ENCODE data around the gene RTEL1.

The RTEL1 gene

DNA sequence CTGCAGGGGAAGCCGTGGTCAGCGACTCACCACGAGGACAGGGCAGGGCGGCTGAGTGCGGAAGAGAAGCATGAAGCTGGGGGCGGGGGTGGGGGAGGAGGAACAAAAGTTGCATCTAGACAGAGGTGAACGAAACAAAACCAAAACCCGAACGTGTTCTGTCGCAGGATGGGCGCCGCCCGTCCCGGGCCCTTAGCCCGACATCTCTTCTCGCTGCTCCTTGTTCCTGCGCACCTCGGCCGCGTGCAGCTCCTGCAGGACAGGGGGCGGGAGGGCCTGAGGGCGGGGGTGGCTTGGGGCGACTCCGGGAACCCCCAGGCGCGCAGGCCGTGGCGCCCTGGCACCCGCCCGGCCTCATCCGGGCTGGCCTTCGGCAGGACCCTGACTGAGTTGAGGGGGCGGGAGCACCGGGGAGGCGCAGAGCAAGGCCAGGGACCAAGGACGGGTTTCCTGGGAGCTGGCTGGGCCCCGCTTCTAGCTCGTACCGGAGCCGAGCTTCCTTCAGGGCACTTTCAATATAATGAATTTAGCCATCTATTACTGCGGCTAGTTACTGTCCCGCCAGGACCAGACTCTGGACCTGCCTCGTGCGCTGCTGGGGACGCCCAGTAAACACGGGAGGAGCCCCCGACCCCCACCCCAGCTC is 16.8 kb upstream of the RTEL1 start:
- H3K27ac ChIP-seq = peak overlapping the region; percentile 50
- TF ChIP-seq, protein P1, sequence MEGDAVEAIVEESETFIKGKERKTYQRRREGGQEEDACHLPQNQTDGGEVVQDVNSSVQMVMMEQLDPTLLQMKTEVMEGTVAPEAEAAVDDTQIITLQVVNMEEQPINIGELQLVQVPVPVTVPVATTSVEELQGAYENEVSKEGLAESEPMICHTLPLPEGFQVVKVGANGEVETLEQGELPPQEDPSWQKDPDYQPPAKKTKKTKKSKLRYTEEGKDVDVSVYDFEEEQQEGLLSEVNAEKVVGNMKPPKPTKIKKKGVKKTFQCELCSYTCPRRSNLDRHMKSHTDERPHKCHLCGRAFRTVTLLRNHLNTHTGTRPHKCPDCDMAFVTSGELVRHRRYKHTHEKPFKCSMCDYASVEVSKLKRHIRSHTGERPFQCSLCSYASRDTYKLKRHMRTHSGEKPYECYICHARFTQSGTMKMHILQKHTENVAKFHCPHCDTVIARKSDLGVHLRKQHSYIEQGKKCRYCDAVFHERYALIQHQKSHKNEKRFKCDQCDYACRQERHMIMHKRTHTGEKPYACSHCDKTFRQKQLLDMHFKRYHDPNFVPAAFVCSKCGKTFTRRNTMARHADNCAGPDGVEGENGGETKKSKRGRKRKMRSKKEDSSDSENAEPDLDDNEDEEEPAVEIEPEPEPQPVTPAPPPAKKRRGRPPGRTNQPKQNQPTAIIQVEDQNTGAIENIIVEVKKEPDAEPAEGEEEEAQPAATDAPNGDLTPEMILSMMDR (conservative IDR thresholded peaks at IDR 0.05) = no peak

DNA sequence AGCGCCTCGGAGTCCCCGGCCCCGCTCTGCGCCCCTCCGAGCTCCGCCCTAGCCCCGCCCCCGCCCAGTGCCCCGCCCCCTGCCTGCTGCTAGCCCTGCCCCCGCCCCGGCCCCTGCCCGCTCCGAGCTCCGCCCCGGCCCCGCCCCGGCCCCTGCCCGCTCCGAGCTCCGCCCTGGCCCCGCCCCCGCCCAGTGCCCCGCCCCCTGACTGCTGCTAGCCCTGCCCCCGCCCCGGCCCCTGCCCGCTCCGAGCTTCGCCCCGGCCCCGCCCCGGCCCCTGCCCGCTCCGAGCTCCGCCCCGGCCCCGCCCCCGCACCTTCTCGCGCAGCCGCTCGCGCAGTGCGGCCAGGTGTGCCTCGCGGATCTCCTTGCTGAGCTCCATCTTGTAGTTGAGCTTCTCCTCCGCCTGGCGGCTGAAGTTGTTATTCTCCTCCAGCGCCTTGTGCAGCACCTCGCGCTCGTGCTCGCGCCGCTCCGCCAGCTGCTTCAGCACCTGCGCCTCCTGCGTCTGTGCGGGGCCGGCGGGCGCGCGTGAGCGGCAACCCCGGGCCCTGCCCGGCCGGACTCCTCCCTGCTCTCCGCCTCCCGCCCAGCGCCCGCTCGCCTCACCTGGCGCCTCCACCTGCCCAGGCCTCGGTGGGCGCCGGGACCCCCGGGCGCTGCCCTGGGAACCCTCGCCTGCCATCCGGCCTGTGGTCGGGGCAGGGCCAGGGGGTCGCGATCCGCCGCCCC is 16.2 kb upstream of the RTEL1 start:
- TF ChIP-seq, protein P1 (conservative IDR thresholded peaks at IDR 0.05) = peak; percentile 58
- H3K27ac ChIP-seq = peak overlapping the region; percentile 97

DNA sequence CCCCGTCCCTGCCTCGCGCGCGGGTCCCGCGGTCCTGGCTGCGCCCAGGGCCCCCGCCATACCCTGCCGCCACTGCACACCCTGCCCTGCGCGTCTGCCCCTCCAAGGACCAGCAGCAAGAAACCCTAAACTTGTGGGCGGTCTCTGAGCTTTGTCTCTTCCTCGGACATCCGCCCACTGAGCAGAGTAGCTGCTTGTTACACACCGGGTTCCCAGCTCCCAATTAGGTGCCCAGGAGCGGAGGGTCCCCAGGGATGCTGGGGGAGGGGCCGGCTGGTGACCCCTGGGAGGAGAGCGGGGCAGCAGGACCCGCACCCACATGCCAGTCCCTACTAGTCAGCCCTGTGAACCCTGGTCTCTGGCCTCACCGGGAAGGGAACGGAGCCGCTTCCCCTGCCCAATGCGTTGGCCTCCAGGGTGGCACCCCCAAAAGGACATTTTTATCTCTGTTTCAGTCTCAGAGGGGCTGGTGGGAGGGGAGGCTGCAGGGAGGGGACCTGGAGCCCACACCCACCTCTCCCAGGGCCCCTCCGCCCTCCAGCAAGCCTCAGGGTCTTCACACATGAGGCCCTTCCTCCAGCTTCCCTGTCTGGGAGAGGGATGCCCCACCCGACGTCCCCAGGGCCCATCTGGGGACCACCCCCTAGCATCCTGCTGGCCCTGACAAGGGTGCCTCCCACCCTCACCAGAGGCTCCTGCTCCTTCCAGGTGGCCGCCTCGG is 15.4 kb upstream of the RTEL1 start:
- TF ChIP-seq, protein P1 (conservative IDR thresholded peaks at IDR 0.05) = no peak
- peak overlapping the region; percentile 97 for H3K27ac ChIP-seq

DNA sequence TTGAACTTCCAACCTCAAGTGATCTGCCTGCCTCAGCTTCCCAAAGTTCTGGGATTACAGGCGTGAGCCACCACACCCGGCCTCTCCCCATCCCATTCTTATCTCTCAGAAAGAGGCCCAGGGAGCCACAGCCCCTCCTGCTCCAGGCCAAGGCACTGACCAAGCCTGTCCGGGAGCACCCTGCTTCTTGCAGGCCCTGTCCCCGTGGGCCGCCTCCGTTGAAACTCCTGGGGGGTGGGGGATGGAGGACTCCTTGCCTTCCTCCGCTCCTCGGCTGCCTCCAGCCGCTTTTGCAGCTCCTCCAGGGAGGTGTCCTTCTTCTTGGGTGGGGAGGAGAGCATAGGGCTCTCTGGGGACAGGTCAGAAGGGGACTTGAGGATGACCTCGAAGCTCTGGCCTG is 14.6 kb upstream of the RTEL1 start:
- TF ChIP-seq, protein P1 (conservative IDR thresholded peaks at IDR 0.05) = no peak
- H3K27ac ChIP-seq = peak overlapping the region; percentile 97

DNA sequence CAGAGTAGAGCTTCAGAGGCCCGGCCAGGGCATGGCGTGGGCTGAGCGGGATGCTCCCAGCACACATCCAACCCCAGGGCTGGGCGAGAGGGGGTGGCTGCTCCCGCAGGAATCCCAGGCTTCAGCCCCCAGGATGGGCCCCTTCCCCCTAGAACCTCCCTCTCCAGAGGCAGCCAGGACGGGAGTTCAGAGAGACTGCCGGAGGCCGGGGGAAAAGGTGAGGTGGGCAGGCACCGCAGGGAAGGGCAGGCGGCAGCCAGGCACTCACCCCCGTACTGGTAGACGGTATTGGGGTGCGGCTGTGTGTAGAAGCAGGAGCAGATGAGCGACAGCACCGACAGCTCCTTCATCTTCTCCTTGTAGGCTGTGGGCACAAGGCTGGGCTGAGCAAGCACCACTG is 14.2 kb upstream of the RTEL1 start:
- H3K27ac ChIP-seq = peak overlapping the region; percentile 97
- TF ChIP-seq, protein P1 (conservative IDR thresholded peaks at IDR 0.05) = no peak

DNA sequence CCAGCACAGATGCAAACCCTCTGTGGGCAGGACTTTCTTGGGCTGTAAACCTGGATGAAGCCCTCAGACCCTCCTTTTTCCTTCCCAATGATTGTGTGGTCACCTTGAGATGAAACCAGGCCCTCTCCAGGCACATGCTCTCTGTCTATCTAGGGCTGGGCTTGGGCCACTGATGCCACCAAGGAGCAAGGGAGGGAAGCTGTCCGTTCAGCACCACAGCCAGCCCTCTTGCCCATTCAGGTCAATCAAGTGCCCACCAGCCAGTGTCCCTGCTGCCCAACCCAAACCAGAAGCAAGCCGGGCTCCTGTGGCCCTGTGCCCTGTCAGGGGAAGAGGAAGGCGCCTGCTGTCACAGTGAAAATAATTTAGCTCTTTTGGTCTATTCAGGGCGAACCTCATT is 12.9 kb upstream of the RTEL1 start:
- TF ChIP-seq, protein P1 (conservative IDR thresholded peaks at IDR 0.05) = no peak

DNA sequence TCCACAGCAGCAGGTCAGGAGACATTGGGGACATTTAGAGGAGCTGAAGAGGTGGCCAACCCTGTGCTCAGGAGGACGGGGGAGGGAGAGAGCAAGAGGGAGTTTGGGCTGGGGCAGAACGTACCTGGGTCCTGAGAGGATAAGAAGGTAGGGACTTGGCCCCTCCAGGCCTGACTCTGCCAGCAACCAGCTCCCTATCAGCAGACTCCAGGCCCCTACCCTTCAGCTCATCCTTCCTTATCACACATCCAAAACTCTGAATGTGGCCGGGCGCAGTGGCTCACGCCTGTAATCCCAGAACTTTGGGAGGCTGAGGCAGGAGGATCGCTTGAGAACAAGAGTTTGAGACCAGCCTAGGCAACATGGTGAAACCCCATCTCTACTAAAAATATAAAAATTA is 9.9 kb upstream of the RTEL1 start:
- TF ChIP-seq, protein P1 (conservative IDR thresholded peaks at IDR 0.05) = no peak
- peak overlapping the region; percentile 22 for H3K27ac ChIP-seq

More for the DNA sequence above, 12.9 kb upstream of the RTEL1 start:
- no peak overlapping the region for H3K27ac ChIP-seq
